ENCODE results near the gene TRRAP.

Gene TRRAP

GRCh38 chr7:98907570-98907969, 29.2 kb downstream of the TRRAP start:
- Histone ChIP-seq H3K4me1 (ENCODE audit: control insufficient read depth, insufficient read depth, low read length) (no peaks in the 10 kb centered on the region), H3K27ac (ENCODE audit: extremely low read depth, low read depth, low read length) (no peak overlapping the region), H3K9me3 (ENCODE audit: control insufficient read depth, insufficient read depth, low read depth, low read length) (no peaks in the 10 kb centered on the region), H3K36me3 (ENCODE audit: control insufficient read depth in 2 of 2, insufficient read depth in 1 of 2, low read length in 2 of 2) (peaks cover 57 to 93% of the 10 kb centered on the region in 2 experiments), H3K4me3 (ENCODE audit: low read depth, low read length) (no peak overlapping the region)
- ChIA-PET CTCF (interaction anchor here (0.7 to 0.9 kb wide), 2 partner anchors 29 to 886 kb away, joined by 3 read pairs; partner anchors contain the start of gene TRRAP), POLR2A (no interaction called here)
- TF ChIP-seq ZSCAN18 (tag by site-specific recombination; IDR thresholded peaks at IDR 0.05) = no peak
- peak; percentile 55; the same call in 1 of the 2 replicates for TF ChIP-seq ZNF133 (tag by site-specific recombination; IDR thresholded peaks at IDR 0.05)

- Histone ChIP-seq H3K4me1 (ENCODE audit: control insufficient read depth, insufficient read depth, low read length) (no peaks in the 10 kb centered on the region), H3K4me3 (ENCODE audit: low read depth, low read length) (no peak overlapping the region), H3K27ac (ENCODE audit: extremely low read depth, low read depth, low read length) (no peak overlapping the region), H3K9me3 (ENCODE audit: control insufficient read depth, insufficient read depth, low read depth, low read length) (no peaks in the 10 kb centered on the region), H3K36me3 (ENCODE audit: control insufficient read depth in 2 of 2, insufficient read depth in 1 of 2, low read length in 2 of 2) (peaks cover 59 to 94% of the 10 kb centered on the region in 2 experiments)
- POLR2A ChIA-PET = no interaction called here
- no peak for TF ChIP-seq GLIS2 (tag by site-specific recombination; IDR thresholded peaks at IDR 0.05)
- TF ChIP-seq KLF10 (tag by site-specific recombination; IDR thresholded peaks at IDR 0.05) = no peak
- TF ChIP-seq BCL11A (tag by site-specific recombination; IDR thresholded peaks at IDR 0.05; ENCODE audit: low read depth) = no peak
- no peak for TF ChIP-seq SP7 (tag by site-specific recombination; IDR thresholded peaks at IDR 0.05)
- CTCF ChIA-PET = interaction anchor here (0.7 kb wide), 1 partner anchor 887 kb away, joined by 3 read pairs; no protein-coding TSS in a partner anchor
Measured at GRCh38 chr7:98908585-98908984, 30.3 kb downstream of the TRRAP start.

GRCh38 chr7:98909487-98909886, 31.2 kb downstream of the TRRAP start:
- Histone ChIP-seq H3K4me1 (ENCODE audit: control insufficient read depth, insufficient read depth, low read length) (no peaks in the 10 kb centered on the region), H3K27ac (ENCODE audit: extremely low read depth, low read depth, low read length) (no peak overlapping the region), H3K36me3 (ENCODE audit: control insufficient read depth in 2 of 2, insufficient read depth in 1 of 2, low read length in 2 of 2) (peaks cover 62 to 95% of the 10 kb centered on the region in 2 experiments), H3K4me3 (ENCODE audit: low read depth, low read length) (no peak overlapping the region), H3K9me3 (ENCODE audit: control insufficient read depth, insufficient read depth, low read depth, low read length) (no peaks in the 10 kb centered on the region)
- TF ChIP-seq CTCF (tag by site-specific recombination; IDR thresholded peaks at IDR 0.05) = no peak
- TF ChIP-seq ZNF530 (tag by site-specific recombination; IDR thresholded peaks at IDR 0.05; ENCODE audit: low read depth) = no peak
- TF ChIP-seq WT1 (tag by site-specific recombination; IDR thresholded peaks at IDR 0.05) = no peak
- no peak for TF ChIP-seq ZNF112 (tag by site-specific recombination; IDR thresholded peaks at IDR 0.05)
- TF ChIP-seq TRIM28 (IDR thresholded peaks at IDR 0.05; ENCODE audit: borderline replicate concordance, low read length) = no peak
- no peak for TF ChIP-seq ZNF221 (tag by site-specific recombination; IDR thresholded peaks at IDR 0.05; ENCODE audit: borderline replicate concordance)
- no peak for TF ChIP-seq YY2 (tag by site-specific recombination; IDR thresholded peaks at IDR 0.05)
- TF ChIP-seq BCL11A (tag by site-specific recombination; IDR thresholded peaks at IDR 0.05; ENCODE audit: low read depth) = no peak
- TF ChIP-seq OVOL3 (tag by site-specific recombination; IDR thresholded peaks at IDR 0.05) = no peak
- TF ChIP-seq ZSCAN30 (tag by site-specific recombination; IDR thresholded peaks at IDR 0.05) = no peak
- no peak for TF ChIP-seq ZBTB6 (tag by site-specific recombination; IDR thresholded peaks at IDR 0.05)
- TF ChIP-seq SP3 (tag by site-specific recombination; IDR thresholded peaks at IDR 0.05) = no peak
- TF ChIP-seq ZSCAN18 (tag by site-specific recombination; IDR thresholded peaks at IDR 0.05) = no peak
- TF ChIP-seq ZNF132 (tag by site-specific recombination; IDR thresholded peaks at IDR 0.05; ENCODE audit: borderline replicate concordance) = no peak
- no peak for TF ChIP-seq GLIS2 (tag by site-specific recombination; IDR thresholded peaks at IDR 0.05)
- TF ChIP-seq HOXA7 (CRISPR knock-in tag; IDR thresholded peaks at IDR 0.05; ENCODE audit: borderline replicate concordance) = no peak
- no peak for TF ChIP-seq ZNF692 (tag by site-specific recombination; IDR thresholded peaks at IDR 0.05)
- POLR2A ChIA-PET = interaction anchor here (0.6 kb wide), 1 partner anchor 16 kb away, joined by 3 read pairs; no protein-coding TSS in a partner anchor
- CTCF ChIA-PET = interaction anchor here (0.6 kb wide), 1 partner anchor 33 kb away, joined by 3 read pairs; no protein-coding TSS in a partner anchor

Measured in HEK293 (cell line).